B cell (primary cell): ENCODE results near the gene SMARCD2. TPM values are rescaled to one million over a fixed set of nuclear protein-coding genes. Genes with fewer than 3 reads are reported as not detected.

Experiments
- ATAC-seq: fragments of 200-7000 bp; cut with Tn5 transposase; one replicate; pipeline ENCODE4 v1.10.0; 2021; ENCODE audit warnings: low read depth, mild to moderate bottlenecking, moderate number of reproducible peaks, moderate library complexity
- CTCF ChIA-PET: fragments of 350-600 bp; sonication (Branson Sonifier 250); formaldehyde crosslinking; loops from one replicate; lab custom pipeline; 2021; ENCODE audit warnings: antibody characterized with exemption, inconsistent platforms; lab: Charles Lee
- POLR2A ChIA-PET: fragments of 350-600 bp; sonication (Branson Sonifier 250); formaldehyde crosslinking; loops from one replicate; lab custom pipeline; 2021; ENCODE audit warnings: antibody characterized with exemption; lab: Charles Lee
- DNase-seq: peaks from one replicate; pipeline ENCODE4 v3.0.0; 2013
- H2AFZ ChIP-seq: 2 replicates; pipeline ENCODE4 v1.6.1; 2012; ENCODE audit warnings: mild to moderate bottlenecking, low read depth, low read length; ENCODE audit not compliant: insufficient read depth, poor library complexity, severe bottlenecking
- H3K27ac ChIP-seq, 2 donors: 1 replicate in 1 of 2; 2 replicates in 1 of 2; pipeline ENCODE4 v1.5.1; 2012 to 2013; ENCODE audit warnings: low read length in 2 of 2, mild to moderate bottlenecking in 2 of 2, moderate library complexity in 1 of 2
- H3K27me3 ChIP-seq, 4 experiments: fragments of 200-600 bp in 1 of 4; sonication (generic) in 1 of 4; replicated peaks in 1 of 4; 1 replicate in 2 of 4; 2 replicates in 2 of 4; pipeline versions ENCODE4 v1.6.1 to v1.7.0; 2013 to 2016; ENCODE audit warnings: low read length in 3 of 4, mild to moderate bottlenecking in 2 of 4, mixed read lengths in 1 of 4, moderate library complexity in 1 of 4; ENCODE audit not compliant: insufficient read depth in 4 of 4, control insufficient read depth in 3 of 4; ENCODE audit errors: control extremely low read depth in 1 of 4
- H3K36me3 ChIP-seq, 2 experiments: replicated peaks in 1 of 2; 1 replicate in 1 of 2; 2 replicates in 1 of 2; pipeline versions ENCODE4 v1.6.1 to v1.7.1; 2013; ENCODE audit warnings: low read length in 1 of 2; ENCODE audit not compliant: insufficient read depth in 2 of 2, control insufficient read depth in 1 of 2; ENCODE audit errors: control extremely low read depth in 1 of 2, extremely low read depth in 1 of 2
- H3K4me1 ChIP-seq, 2 donors: fragments of 200-600 bp in 1 of 2; sonication (generic) in 1 of 2; 1 replicate in 1 of 2; 2 replicates in 1 of 2; pipeline versions ENCODE4 v1.5.1 to v1.6.1; 2013 to 2017; ENCODE audit warnings: low read length in 2 of 2; ENCODE audit not compliant: control insufficient read depth in 2 of 2, insufficient read depth in 2 of 2
- H3K4me2 ChIP-seq: replicated peaks from 2 replicates; pipeline ENCODE3; 2012; ENCODE audit warnings: mild to moderate bottlenecking, low read depth, low read length; ENCODE audit not compliant: poor library complexity, severe bottlenecking
- H3K4me3 ChIP-seq, 5 experiments: fragments of 200-600 bp in 1 of 5; sonication (generic) in 1 of 5; 1 replicate in 3 of 5; 2 replicates in 2 of 5; pipeline versions ENCODE4 v1.5.1 to v1.7.0; 2011 to 2016; ENCODE audit warnings: low read length in 4 of 5, mild to moderate bottlenecking in 4 of 5, low read depth in 2 of 5, control low read depth in 1 of 5, moderate library complexity in 1 of 5; ENCODE audit not compliant: insufficient read depth in 1 of 5; ENCODE audit errors: control extremely low read depth in 1 of 5, extremely low read depth in 1 of 5
- H3K79me2 ChIP-seq: fragments of 200-600 bp; sonication (generic); one replicate; pipeline ENCODE4 v1.6.0; 2016; ENCODE audit warnings: low read length; ENCODE audit not compliant: control insufficient read depth, insufficient read depth
- H3K9ac ChIP-seq: fragments of 200-600 bp; sonication (generic); 2 replicates; pipeline ENCODE4 v1.6.1; 2017; ENCODE audit warnings: mild to moderate bottlenecking, low read length, moderate library complexity
- H3K9me3 ChIP-seq, 3 donors: one replicate each; pipeline versions ENCODE4 v1.6.1 to v1.7.1; 2013; ENCODE audit warnings: low read length in 2 of 3; ENCODE audit not compliant: control insufficient read depth in 2 of 3, insufficient read depth in 1 of 3; ENCODE audit errors: control extremely low read depth in 1 of 3
- H4K20me1 ChIP-seq: 2 replicates; pipeline ENCODE4 v1.6.0; 2012; ENCODE audit warnings: mild to moderate bottlenecking, low read length; ENCODE audit not compliant: insufficient read depth, control insufficient read depth, poor library complexity, severe bottlenecking
- H3K27ac Mint-ChIP-seq: one replicate; pipeline ENCODE4 v1.8.0; 2021; ENCODE audit warnings: mixed read lengths
- H3K27me3 Mint-ChIP-seq: one replicate; pipeline ENCODE4 v1.8.0; 2021; ENCODE audit warnings: mixed read lengths
- H3K4me1 Mint-ChIP-seq: one replicate; pipeline ENCODE4 v1.8.0; 2021; ENCODE audit warnings: mixed read lengths
- H3K4me3 Mint-ChIP-seq: one replicate; pipeline ENCODE4 v1.8.0; 2021; ENCODE audit warnings: mixed read lengths
- H3K9me3 Mint-ChIP-seq: one replicate; pipeline ENCODE4 v1.8.0; 2022; ENCODE audit warnings: mixed read lengths; ENCODE audit not compliant: insufficient read depth
- CTCF ChIP-seq: fragments of 200-600 bp; IDR thresholded peaks from one replicate; pipeline ENCODE4 v1.8.0; 2022; ENCODE audit warnings: antibody characterized with exemption, mild to moderate bottlenecking
- EZH2 ChIP-seq: IDR thresholded peaks from 2 replicates; pipeline ENCODE4 v1.6.1; 2012; ENCODE audit warnings: borderline replicate concordance, low read depth, mild to moderate bottlenecking, moderate library complexity, low read length; ENCODE audit not compliant: insufficient read depth, poor library complexity, severe bottlenecking
- WGBS: methylation state at CpG from one replicate; pipeline ENCODE4 v1.1.5; 2013; ENCODE audit warnings: missing lambda C conversion rate; ENCODE audit not compliant: insufficient coverage; 5-methylcytosine and 5-hydroxymethylcytosine counted together
- intact Hi-C: fragments of 100-400 bp; cut with micrococcal nuclease; formaldehyde crosslinking; loops from one replicate; pipeline ENCODE4 v1.10.0; 2022
- polyA plus RNA-seq: library from polyadenylated mRNA; depleted of rRNA; stranded (reverse); fragments of >200 nt; gene quantifications from 2 replicates; pipeline ENCODE4 v1.2.3, GENCODE V29; 2012
- total RNA-seq, 2 donors: library from RNA; stranded (reverse); fragments of 120-200 nt in 1 of 2; gene quantifications; 1 replicate in 1 of 2; 2 replicates in 1 of 2; pipeline versions ENCODE4 v1.2.3 to v1.2.4, GENCODE V29; 2013 to 2022

Gene SMARCD2
- total and polyA plus RNA-seq, 2 donors (not counting 1 experiment from before 2014, with no cell fraction given): 60.6 to 124 TPM

- DNase-seq (no peak), ATAC-seq (no peak)
- no peak overlapping the region for H3K4me2 ChIP-seq
- peaks cover 47% of the 10 kb centered on the region for H4K20me1 ChIP-seq
- H2AFZ ChIP-seq: no peak overlapping the region
- Mint-ChIP-seq H3K4me3 (no peak overlapping the region), H3K9me3 (no peaks in the 10 kb centered on the region), H3K27me3 (no peaks in the 10 kb centered on the region), H3K27ac (no peak overlapping the region), H3K4me1 (no peaks in the 10 kb centered on the region)
- TF ChIP-seq EZH2 (no peak), CTCF (no peak)
- intact Hi-C loops: no loop called here
- no peak overlapping the region for H3K27ac ChIP-seq
- no CpG with 5 or more reads among the region's 3 CpGs for WGBS
- peaks cover 7 to 85% of the 10 kb centered on the region in 2 experiments for H3K36me3 ChIP-seq
- H3K9me3 ChIP-seq: no peaks in the 10 kb centered on the region
- ChIA-PET POLR2A (interaction anchor here (0.7 kb wide), 1 partner anchor 16 kb away, joined by 4 read pairs; no protein-coding TSS in a partner anchor), CTCF (interaction anchor here (0.7 to 1.6 kb wide), 2 partner anchors 78 to 94 kb away, joined by 5 read pairs; no protein-coding TSS in a partner anchor)
- peaks cover 69% of the 10 kb centered on the region for H3K79me2 ChIP-seq
- no peak overlapping the region for H3K9ac ChIP-seq
- no peak overlapping the region for H3K4me3 ChIP-seq
- H3K27me3 ChIP-seq: no peaks in the 10 kb centered on the region
- no peaks in the 10 kb centered on the region for H3K4me1 ChIP-seq
These were observed 50.3 kb downstream of the SMARCD2 start for GRCh38 chr17:63792055-63792729.

- H3K27me3 Mint-ChIP-seq: no peaks in the 10 kb centered on the region
These were observed 52.4 kb downstream of the SMARCD2 start for GRCh38 chr17:63790057-63790456.

More at GRCh38 chr17:63790057-63790456, 52.4 kb downstream of the SMARCD2 start:
- CTCF ChIA-PET: no interaction called here
- H2AFZ ChIP-seq: no peak overlapping the region
- H3K9ac ChIP-seq: no peak overlapping the region
- POLR2A ChIA-PET: no interaction called here
- H3K4me1 Mint-ChIP-seq: peaks cover 4% of the 10 kb centered on the region
- no peak overlapping the region for H3K27ac Mint-ChIP-seq
- no peak overlapping the region for H3K4me2 ChIP-seq
- WGBS: 100% methylated on average over 2 of the region's 6 CpGs
- H3K27ac ChIP-seq: no peak overlapping the region
- no peak overlapping the region for H3K4me3 Mint-ChIP-seq
- no peaks in the 10 kb centered on the region for H3K9me3 Mint-ChIP-seq
- H3K4me3 ChIP-seq: no peak overlapping the region
- H3K27me3 ChIP-seq: no peaks in the 10 kb centered on the region
- ATAC-seq (no peak), DNase-seq (no peak)
- no peaks in the 10 kb centered on the region for H3K4me1 ChIP-seq
- H3K36me3 ChIP-seq: peaks cover 10 to 69% of the 10 kb centered on the region in 2 experiments
- H4K20me1 ChIP-seq: peaks cover 37% of the 10 kb centered on the region
- intact Hi-C loops: no loop called here
- no peaks in the 10 kb centered on the region for H3K9me3 ChIP-seq
- TF ChIP-seq EZH2: no peak
- TF ChIP-seq CTCF: no peak
- peaks cover 75% of the 10 kb centered on the region for H3K79me2 ChIP-seq
